ENCODE measurements around the gene ZC3H12D.

ZC3H12D gene

DNA sequence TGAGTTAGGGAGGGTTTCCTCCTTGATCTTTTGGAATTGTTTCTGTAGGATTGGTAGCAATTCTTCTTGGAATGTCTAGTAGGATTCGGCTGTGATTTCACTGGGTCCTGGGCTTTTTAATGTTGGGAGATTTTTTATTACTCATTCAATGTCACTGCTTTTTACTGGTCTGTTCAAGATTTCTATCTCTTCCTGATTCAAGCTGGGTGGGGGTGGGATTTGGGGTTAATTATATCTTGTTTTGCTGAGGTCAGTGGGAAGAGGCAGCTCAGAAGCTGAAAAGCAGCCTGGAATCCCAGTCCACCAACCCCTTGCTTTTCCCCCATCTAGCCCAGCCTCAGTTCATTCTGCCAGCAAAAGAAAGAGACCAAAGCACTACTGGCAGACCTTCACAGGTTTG, 45.2 kb downstream of the ZC3H12D start:
- no peaks in the 10 kb centered on the region for H3K4me1 ChIP-seq (ENCODE audit: insufficient read depth, low read length)
- no peaks in the 10 kb centered on the region for H3K9me3 ChIP-seq (ENCODE audit: insufficient read depth, low read length, severe bottlenecking)
- DNase-seq (no peak), ATAC-seq (ENCODE audit: insufficient read depth, low read depth) (no peak)
- H3K27me3 ChIP-seq (ENCODE audit: insufficient read depth, low read length, poor library complexity) = no peaks in the 10 kb centered on the region
- H4K20me1 ChIP-seq (ENCODE audit: insufficient read depth, low read length) = no peaks in the 10 kb centered on the region
- no peaks in the 10 kb centered on the region for H3K79me2 ChIP-seq (ENCODE audit: insufficient read depth, low read length)
- no peaks in the 10 kb centered on the region for H3K36me3 ChIP-seq (ENCODE audit: insufficient read depth, low read length)
- no peak overlapping the region for H3K4me2 ChIP-seq (ENCODE audit: insufficient read depth, low read length)
- no peak overlapping the region for H3K4me3 ChIP-seq (ENCODE audit: low read depth in 1 of 2, low read length in 2 of 2)
- no peak for TF ChIP-seq EZH2 (IDR thresholded peaks at IDR 0.05; ENCODE audit: borderline replicate concordance, low read depth, low read length, severe bottlenecking)
- TF ChIP-seq, protein P1, sequence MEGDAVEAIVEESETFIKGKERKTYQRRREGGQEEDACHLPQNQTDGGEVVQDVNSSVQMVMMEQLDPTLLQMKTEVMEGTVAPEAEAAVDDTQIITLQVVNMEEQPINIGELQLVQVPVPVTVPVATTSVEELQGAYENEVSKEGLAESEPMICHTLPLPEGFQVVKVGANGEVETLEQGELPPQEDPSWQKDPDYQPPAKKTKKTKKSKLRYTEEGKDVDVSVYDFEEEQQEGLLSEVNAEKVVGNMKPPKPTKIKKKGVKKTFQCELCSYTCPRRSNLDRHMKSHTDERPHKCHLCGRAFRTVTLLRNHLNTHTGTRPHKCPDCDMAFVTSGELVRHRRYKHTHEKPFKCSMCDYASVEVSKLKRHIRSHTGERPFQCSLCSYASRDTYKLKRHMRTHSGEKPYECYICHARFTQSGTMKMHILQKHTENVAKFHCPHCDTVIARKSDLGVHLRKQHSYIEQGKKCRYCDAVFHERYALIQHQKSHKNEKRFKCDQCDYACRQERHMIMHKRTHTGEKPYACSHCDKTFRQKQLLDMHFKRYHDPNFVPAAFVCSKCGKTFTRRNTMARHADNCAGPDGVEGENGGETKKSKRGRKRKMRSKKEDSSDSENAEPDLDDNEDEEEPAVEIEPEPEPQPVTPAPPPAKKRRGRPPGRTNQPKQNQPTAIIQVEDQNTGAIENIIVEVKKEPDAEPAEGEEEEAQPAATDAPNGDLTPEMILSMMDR (IDR thresholded peaks at IDR 0.05; ENCODE audit: borderline replicate concordance, extremely low read depth, low read length, poor library complexity, severe bottlenecking) = no peak
- H3K9ac ChIP-seq (ENCODE audit: low read depth, low read length) = no peak overlapping the region
- H3K27ac ChIP-seq (ENCODE audit: low read length) = no peak overlapping the region
- no peak overlapping the region for H2AFZ ChIP-seq (ENCODE audit: low read depth, low read length)

DNA sequence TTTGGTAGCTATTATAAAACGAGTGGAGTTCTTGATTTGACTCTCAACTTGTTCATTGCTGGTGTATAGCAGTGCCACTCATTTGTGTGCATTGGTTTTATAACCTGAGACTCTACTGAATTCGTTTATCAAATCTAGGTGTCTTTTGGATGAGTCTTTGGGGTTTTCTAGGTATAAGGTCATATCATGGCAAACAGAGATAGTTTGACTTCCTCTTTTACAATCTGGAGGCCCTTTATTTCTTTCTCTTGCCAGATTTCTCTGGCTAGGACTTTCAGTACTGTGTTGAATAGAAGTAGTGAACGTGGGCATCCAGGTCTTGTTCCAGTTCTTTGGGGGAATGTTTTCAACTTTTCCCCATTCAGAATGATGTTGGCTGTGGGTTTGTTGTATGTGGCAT, 46.0 kb downstream of the ZC3H12D start:
- Histone ChIP-seq H3K27ac (ENCODE audit: low read length) (no peak overlapping the region), H2AFZ (ENCODE audit: low read depth, low read length) (no peak overlapping the region), H3K4me2 (ENCODE audit: insufficient read depth, low read length) (no peak overlapping the region), H3K79me2 (ENCODE audit: insufficient read depth, low read length) (no peaks in the 10 kb centered on the region), H3K9me3 (ENCODE audit: insufficient read depth, low read length, severe bottlenecking) (no peaks in the 10 kb centered on the region), H3K9ac (ENCODE audit: low read depth, low read length) (no peak overlapping the region), H4K20me1 (ENCODE audit: insufficient read depth, low read length) (no peaks in the 10 kb centered on the region), H3K4me1 (ENCODE audit: insufficient read depth, low read length) (no peaks in the 10 kb centered on the region), H3K36me3 (ENCODE audit: insufficient read depth, low read length) (no peaks in the 10 kb centered on the region), H3K4me3 (ENCODE audit: low read depth in 1 of 2, low read length in 2 of 2) (no peak overlapping the region), H3K27me3 (ENCODE audit: insufficient read depth, low read length, poor library complexity) (no peaks in the 10 kb centered on the region)
- DNase-seq = no peak
- TF ChIP-seq EZH2 (IDR thresholded peaks at IDR 0.05; ENCODE audit: borderline replicate concordance, low read depth, low read length, severe bottlenecking) = no peak
- TF ChIP-seq, protein P1 (IDR thresholded peaks at IDR 0.05; ENCODE audit: borderline replicate concordance, extremely low read depth, low read length, poor library complexity, severe bottlenecking) = no peak
- ATAC-seq (ENCODE audit: insufficient read depth, low read depth) = no peak

DNA sequence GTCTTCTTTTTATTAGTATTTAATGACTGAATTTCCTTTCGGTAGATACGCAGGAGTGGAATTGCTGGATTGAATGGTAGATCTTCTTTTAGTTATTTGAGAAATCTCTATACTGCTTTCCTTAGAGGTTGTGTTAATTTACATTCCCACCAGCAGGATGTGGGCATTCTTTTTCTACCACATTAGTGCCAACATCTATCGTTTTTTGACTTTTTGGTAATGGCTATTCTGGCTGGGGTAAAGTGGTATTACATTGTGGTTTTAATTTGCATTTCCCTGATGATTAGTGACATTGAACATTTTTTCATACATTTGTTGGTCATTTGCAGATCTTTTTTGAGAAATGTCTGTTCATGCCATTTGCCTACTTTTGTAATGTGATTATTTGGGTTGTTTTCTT, 47.6 kb downstream of the ZC3H12D start:
- Histone ChIP-seq H3K9me3 (ENCODE audit: insufficient read depth, low read length, severe bottlenecking) (no peaks in the 10 kb centered on the region), H3K9ac (ENCODE audit: low read depth, low read length) (no peak overlapping the region), H3K27me3 (ENCODE audit: insufficient read depth, low read length, poor library complexity) (no peaks in the 10 kb centered on the region), H3K4me2 (ENCODE audit: insufficient read depth, low read length) (no peak overlapping the region), H3K79me2 (ENCODE audit: insufficient read depth, low read length) (no peaks in the 10 kb centered on the region), H3K4me3 (ENCODE audit: low read depth in 1 of 2, low read length in 2 of 2) (no peak overlapping the region), H3K36me3 (ENCODE audit: insufficient read depth, low read length) (no peaks in the 10 kb centered on the region), H4K20me1 (ENCODE audit: insufficient read depth, low read length) (no peaks in the 10 kb centered on the region), H3K27ac (ENCODE audit: low read length) (no peak overlapping the region), H3K4me1 (ENCODE audit: insufficient read depth, low read length) (peaks cover 2% of the 10 kb centered on the region), H2AFZ (ENCODE audit: low read depth, low read length) (no peak overlapping the region)
- ATAC-seq (ENCODE audit: insufficient read depth, low read depth) = peak; percentile 61; the same call in 2 of the 3 replicates
- TF ChIP-seq EZH2 (IDR thresholded peaks at IDR 0.05; ENCODE audit: borderline replicate concordance, low read depth, low read length, severe bottlenecking) = no peak
- TF ChIP-seq, protein P1 (IDR thresholded peaks at IDR 0.05; ENCODE audit: borderline replicate concordance, extremely low read depth, low read length, poor library complexity, severe bottlenecking) = no peak
- no peak for DNase-seq

DNA sequence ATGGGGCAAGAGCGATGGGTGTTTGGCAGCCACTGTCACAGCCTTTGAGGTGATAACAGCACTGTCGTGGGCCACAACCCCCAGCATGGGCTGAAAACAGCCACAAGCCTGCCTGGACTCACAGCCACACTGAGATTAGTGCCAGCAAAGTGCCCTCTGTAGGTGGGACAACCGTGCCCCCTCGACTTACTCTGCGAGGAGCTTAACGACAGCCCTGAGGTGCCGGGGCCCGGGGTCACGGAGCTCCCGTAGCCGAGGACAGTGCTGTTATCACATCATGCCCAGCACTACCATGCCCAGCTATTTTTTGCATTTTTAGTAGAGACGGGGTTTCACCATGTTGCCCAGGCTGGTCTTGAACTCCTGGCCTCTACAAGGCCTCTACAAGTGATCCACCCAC, 48.2 kb downstream of the ZC3H12D start:
- Histone ChIP-seq H3K9me3 (ENCODE audit: insufficient read depth, low read length, severe bottlenecking) (no peaks in the 10 kb centered on the region), H4K20me1 (ENCODE audit: insufficient read depth, low read length) (no peaks in the 10 kb centered on the region), H3K4me1 (ENCODE audit: insufficient read depth, low read length) (peaks cover 8% of the 10 kb centered on the region), H3K9ac (ENCODE audit: low read depth, low read length) (no peak overlapping the region), H3K36me3 (ENCODE audit: insufficient read depth, low read length) (no peaks in the 10 kb centered on the region), H3K27ac (ENCODE audit: low read length) (no peak overlapping the region), H2AFZ (ENCODE audit: low read depth, low read length) (no peak overlapping the region), H3K4me3 (ENCODE audit: low read depth in 1 of 2, low read length in 2 of 2) (no peak overlapping the region), H3K4me2 (ENCODE audit: insufficient read depth, low read length) (no peak overlapping the region), H3K27me3 (ENCODE audit: insufficient read depth, low read length, poor library complexity) (no peaks in the 10 kb centered on the region), H3K79me2 (ENCODE audit: insufficient read depth, low read length) (no peaks in the 10 kb centered on the region)
- no peak for DNase-seq
- no peak for ATAC-seq (ENCODE audit: insufficient read depth, low read depth)
- TF ChIP-seq EZH2 (IDR thresholded peaks at IDR 0.05; ENCODE audit: borderline replicate concordance, low read depth, low read length, severe bottlenecking) = no peak
- TF ChIP-seq, protein P1 (IDR thresholded peaks at IDR 0.05; ENCODE audit: borderline replicate concordance, extremely low read depth, low read length, poor library complexity, severe bottlenecking) = no peak
